Measurements from ENCODE around the gene CSNK2B.

GRCh38 chr6:31700740-31701401 is 35.0 kb downstream of the CSNK2B start:
- TF ChIP-seq CTCF (IDR thresholded peaks at IDR 0.05) (no peak), EP300 (IDR thresholded peaks at IDR 0.05) (no peak), POLR2A (IDR thresholded peaks at IDR 0.05) (no peak), POLR2AphosphoS5 (IDR thresholded peaks at IDR 0.05) (no peak)

All from suprapubic skin (tissue), 4 donors.